HG03469 (cell line): Measurements from ENCODE around the gene FABP1.

ENCODE experiments used
- ATAC-seq: cut with Tn5 transposase; IDR thresholded peaks from one replicate; pipeline ENCODE4 v1.9.1; 2021; ENCODE audit warnings: mild to moderate bottlenecking, moderate library complexity, moderate number of reproducible peaks; ENCODE audit not compliant: unreplicated experiment

FABP1 gene

DNA sequence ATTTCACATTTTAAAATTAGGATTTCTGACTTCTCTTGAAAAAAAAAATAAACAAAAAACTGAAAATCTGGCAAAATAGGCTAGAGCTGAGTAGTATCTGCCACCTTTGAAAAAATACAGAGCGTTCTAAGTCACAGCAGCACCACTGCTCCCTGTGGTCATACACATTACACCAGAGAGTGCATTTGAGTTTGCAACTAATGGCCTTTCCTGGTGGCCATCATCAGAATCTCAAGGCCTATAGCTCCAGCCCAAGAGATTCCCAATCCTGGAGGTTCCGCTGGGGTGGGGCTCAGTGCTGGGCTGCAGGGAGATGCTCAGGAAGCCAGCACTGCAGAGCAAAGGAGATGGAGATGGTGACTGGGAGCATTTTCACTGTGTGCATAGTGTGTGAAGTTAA lies 42.8 kb downstream of the FABP1 start:
- no peak for ATAC-seq

- ATAC-seq = no peak
Measured at GRCh38 chr2:88082781-88083180, 45.1 kb downstream of the FABP1 start.

DNA sequence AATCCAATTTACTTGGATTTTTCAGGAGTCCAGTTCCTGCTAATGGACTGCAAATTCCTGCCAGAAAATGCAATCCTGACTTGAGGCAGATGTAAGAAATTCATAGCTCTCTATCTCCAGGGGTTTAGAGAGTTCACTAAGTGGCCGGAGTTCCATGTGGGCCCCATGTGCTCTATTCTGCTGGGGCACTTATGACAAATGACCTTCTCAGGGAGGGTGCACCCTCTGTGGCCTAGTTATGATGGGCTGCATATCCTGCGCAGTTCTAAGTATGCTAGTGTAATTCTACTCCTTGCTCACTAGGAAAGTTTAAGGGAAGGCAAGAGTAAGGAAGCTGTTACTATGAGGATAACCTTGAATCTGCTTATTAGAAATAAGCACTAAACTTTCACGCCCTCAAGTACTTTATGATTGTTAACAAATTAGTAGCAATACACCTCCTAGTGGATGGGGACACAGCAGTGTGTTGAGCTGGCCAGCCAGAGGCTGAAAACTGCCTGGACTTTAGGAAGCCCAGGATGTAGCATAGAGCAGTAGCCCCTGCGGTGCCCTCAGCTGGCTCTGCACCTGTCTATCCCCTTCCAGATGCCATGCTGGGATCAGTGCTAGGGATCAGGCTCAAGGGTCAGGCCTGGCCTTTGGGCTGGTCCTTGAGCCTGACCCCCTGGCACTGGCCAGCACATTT lies 45.8 kb downstream of the FABP1 start:
- no peak for ATAC-seq

DNA sequence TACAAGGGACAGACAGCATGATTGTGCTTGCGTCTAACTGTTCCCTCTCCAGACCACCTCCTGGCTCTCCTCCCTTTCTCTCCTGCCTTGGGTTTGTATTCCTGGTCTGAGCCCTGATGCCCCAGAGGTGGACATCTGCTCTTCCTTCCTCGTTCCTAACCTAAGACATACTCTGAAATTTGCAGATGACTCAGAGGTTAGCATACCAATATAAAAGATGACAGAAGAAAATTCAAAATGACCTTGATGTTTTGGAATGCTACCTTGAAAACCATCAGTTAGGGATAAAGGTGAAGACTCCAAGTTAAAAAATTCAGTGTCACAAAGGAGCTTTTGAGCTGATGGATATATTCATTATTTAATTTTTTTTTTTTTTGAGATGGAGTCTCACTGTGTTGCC lies 47.3 kb downstream of the FABP1 start:
- ATAC-seq = no peak

GRCh38 chr2:88078643-88079172 lies 49.2 kb downstream of the FABP1 start:
- no peak for ATAC-seq

DNA sequence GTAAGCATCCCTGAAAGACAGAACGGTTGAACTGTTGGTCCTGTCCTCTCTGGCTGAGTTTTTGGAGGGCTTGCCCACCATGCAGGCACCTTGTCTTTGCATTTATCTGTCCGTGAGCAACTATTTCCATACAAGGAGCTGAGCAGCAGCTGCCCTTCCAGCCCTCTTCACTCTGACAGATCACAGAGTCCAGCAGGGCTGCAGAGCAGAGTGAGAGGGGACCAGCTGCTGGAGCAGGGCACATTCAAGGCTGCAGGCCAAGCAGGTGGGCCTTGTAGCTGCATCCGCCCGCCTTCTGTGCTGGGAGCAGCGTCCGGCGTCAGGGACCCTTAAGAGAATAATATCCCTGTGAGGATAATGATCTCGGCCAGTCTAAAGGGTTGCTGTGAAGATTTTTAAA lies 50.8 kb downstream of the FABP1 start:
- no peak for ATAC-seq

DNA sequence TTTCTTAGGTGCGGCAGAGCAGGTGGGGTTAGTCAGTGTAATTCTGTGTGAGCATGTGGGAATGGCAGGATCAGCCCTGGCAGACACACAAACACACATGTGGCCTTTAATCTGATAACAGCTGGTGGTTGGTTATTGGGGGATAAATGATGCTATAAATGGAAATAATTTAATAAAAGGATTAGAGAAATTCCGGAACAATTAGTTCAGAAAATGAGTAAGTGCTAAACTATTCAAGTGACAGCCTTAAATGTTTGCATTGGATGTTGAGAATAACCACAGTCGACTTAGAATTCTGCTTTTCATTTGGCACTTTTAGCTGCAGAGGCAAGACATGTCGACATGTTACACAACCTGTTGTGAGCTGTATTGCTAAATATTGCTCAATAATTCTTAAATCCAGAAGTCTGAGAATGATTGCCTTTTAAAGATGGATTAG lies 53.0 kb downstream of the FABP1 start:
- no peak for ATAC-seq

GRCh38 chr2:88074150-88074549 lies 53.7 kb downstream of the FABP1 start:
- ATAC-seq = no peak
